Heart left ventricle (tissue), 13 donors: ENCODE measurements around the gene ERAS.

Experiments used
- POLR2A ChIP-seq, 2 donors: fragments of 450-650 bp; IDR thresholded peaks; one replicate each; pipeline ENCODE4 v1.6.1; 2017; ENCODE audit warnings: antibody characterized with exemption in 2 of 2, mild to moderate bottlenecking in 2 of 2, moderate library complexity in 2 of 2
- TF ChIP-seq, protein P1 (sequence below), 12 donors: fragments of 200-600 bp; sonication (generic) in 4 of 12; IDR thresholded peaks; one replicate each; pipeline versions ENCODE4 v1.5.0 to v1.8.0; 2018 to 2022; ENCODE audit warnings: antibody characterized with exemption in 12 of 12, mild to moderate bottlenecking in 5 of 12
- donor health status: ischemic (EF 13 %, LVEDD 7.1; RV severe dilation, severe dysfunction).
- donor health status: DM: no; HTN: yes; CAD: no.
- donor health status: DM: no; HTN: no; CAD: no.
- donor health status: ischemic (EF 25% LVEDD 6.9; RV normal size, moderate dysfunction).
- donor health status: ischemic (EF 25% LVEDD 5.7; RV mildly dilated, moderate dysfunction).
- donor health status: ischemic (EF 35%, LVEDD 5.7; RV mildly dilated, moderate dysfunction).
- donor health status: nonischemic (EF 11% LVEDD 7.7; RV severe dilation, severe dysfunction).
- donor health status: DM: yes; HTN: yes; CAD: no.
- donor health status: PGD.
- donor health status: ischemic (EF 29% LVEDD 5.4; RV normal size, mild dysfunction).
- donor health status: nonischemic (EF 23%, LVEDD 6.1; RV moderate dilation, normal function).

DNA sequence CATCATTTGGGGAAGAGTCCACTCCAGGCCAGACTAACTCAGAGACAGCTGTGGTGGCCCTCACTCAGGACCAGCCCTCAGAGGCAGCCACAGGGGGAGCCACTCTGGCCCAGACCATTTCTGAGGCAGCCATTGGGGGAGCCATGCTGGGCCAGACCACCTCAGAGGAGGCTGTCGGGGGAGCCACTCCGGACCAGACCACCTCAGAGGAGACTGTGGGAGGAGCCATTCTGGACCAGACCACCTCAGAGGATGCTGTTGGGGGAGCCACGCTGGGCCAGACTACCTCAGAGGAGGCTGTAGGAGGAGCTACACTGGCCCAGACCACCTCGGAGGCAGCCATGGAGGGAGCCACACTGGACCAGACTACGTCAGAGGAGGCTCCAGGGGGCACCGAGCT lies 3.3 kb upstream of the ERAS start:
- TF ChIP-seq POLR2A (IDR thresholded peaks at IDR 0.05), result no peak
- TF ChIP-seq, protein P1, sequence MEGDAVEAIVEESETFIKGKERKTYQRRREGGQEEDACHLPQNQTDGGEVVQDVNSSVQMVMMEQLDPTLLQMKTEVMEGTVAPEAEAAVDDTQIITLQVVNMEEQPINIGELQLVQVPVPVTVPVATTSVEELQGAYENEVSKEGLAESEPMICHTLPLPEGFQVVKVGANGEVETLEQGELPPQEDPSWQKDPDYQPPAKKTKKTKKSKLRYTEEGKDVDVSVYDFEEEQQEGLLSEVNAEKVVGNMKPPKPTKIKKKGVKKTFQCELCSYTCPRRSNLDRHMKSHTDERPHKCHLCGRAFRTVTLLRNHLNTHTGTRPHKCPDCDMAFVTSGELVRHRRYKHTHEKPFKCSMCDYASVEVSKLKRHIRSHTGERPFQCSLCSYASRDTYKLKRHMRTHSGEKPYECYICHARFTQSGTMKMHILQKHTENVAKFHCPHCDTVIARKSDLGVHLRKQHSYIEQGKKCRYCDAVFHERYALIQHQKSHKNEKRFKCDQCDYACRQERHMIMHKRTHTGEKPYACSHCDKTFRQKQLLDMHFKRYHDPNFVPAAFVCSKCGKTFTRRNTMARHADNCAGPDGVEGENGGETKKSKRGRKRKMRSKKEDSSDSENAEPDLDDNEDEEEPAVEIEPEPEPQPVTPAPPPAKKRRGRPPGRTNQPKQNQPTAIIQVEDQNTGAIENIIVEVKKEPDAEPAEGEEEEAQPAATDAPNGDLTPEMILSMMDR (IDR thresholded peaks at IDR 0.05), result no peak
